ENCODE measurements around the gene GNG13. TPM values are rescaled to one million over a fixed set of nuclear protein-coding genes. Genes with fewer than 3 reads are reported as not detected.

GNG13 gene
- total RNA-seq, 1 donor from 2014 or later: not detected

GRCh38 chr16:782258-782657, 18.3 kb downstream of the GNG13 start:
- H3K36me3 ChIP-seq (ENCODE audit: control insufficient read depth, insufficient read depth, low read length): no peaks in the 10 kb centered on the region
- H3K4me3 ChIP-seq (ENCODE audit: low read depth, low read length): no peak overlapping the region
- TF ChIP-seq CTCF (IDR thresholded peaks at IDR 0.05; ENCODE audit: insufficient read depth, low read length, poor library complexity, severe bottlenecking): no peak
- H3K27me3 ChIP-seq (ENCODE audit: control insufficient read depth, insufficient read depth, low read length): peaks cover 21% of the 10 kb centered on the region
- no peak for DNase-seq (ENCODE audit: low read depth)

GRCh38 chr16:781346-782010, 19.1 kb downstream of the GNG13 start:
- no peak for DNase-seq (ENCODE audit: low read depth)
- no peak for TF ChIP-seq CTCF (IDR thresholded peaks at IDR 0.05; ENCODE audit: insufficient read depth, low read length, poor library complexity, severe bottlenecking)
- Histone ChIP-seq H3K27me3 (ENCODE audit: control insufficient read depth, insufficient read depth, low read length) (peaks cover 21% of the 10 kb centered on the region), H3K36me3 (ENCODE audit: control insufficient read depth, insufficient read depth, low read length) (no peaks in the 10 kb centered on the region), H3K4me3 (ENCODE audit: low read depth, low read length) (no peak overlapping the region)

GRCh38 chr16:780296-780695, 20.2 kb downstream of the GNG13 start:
- no peak for TF ChIP-seq CTCF (IDR thresholded peaks at IDR 0.05; ENCODE audit: insufficient read depth, low read length, poor library complexity, severe bottlenecking)
- Histone ChIP-seq H3K36me3 (ENCODE audit: control insufficient read depth, insufficient read depth, low read length) (no peaks in the 10 kb centered on the region), H3K4me3 (ENCODE audit: low read depth, low read length) (no peak overlapping the region), H3K27me3 (ENCODE audit: control insufficient read depth, insufficient read depth, low read length) (peaks cover 21% of the 10 kb centered on the region)
- DNase-seq (ENCODE audit: low read depth): no peak

- H3K36me3 ChIP-seq (ENCODE audit: control insufficient read depth, insufficient read depth, low read length): no peaks in the 10 kb centered on the region
- H3K27me3 ChIP-seq (ENCODE audit: control insufficient read depth, insufficient read depth, low read length): peaks cover 21% of the 10 kb centered on the region
- no peak overlapping the region for H3K4me3 ChIP-seq (ENCODE audit: low read depth, low read length)
- DNase-seq (ENCODE audit: low read depth): no peak
- no peak for TF ChIP-seq CTCF (IDR thresholded peaks at IDR 0.05; ENCODE audit: insufficient read depth, low read length, poor library complexity, severe bottlenecking)
Measured at GRCh38 chr16:779561-779960, 21.0 kb downstream of the GNG13 start.

- Histone ChIP-seq H3K36me3 (ENCODE audit: control insufficient read depth, insufficient read depth, low read length) (no peaks in the 10 kb centered on the region), H3K27me3 (ENCODE audit: control insufficient read depth, insufficient read depth, low read length) (peaks cover 21% of the 10 kb centered on the region), H3K4me3 (ENCODE audit: low read depth, low read length) (no peak overlapping the region)
- TF ChIP-seq CTCF (IDR thresholded peaks at IDR 0.05; ENCODE audit: insufficient read depth, low read length, poor library complexity, severe bottlenecking): no peak
- no peak for DNase-seq (ENCODE audit: low read depth)
Measured at GRCh38 chr16:778909-779527, 21.5 kb downstream of the GNG13 start.

- Histone ChIP-seq H3K27me3 (ENCODE audit: control insufficient read depth, insufficient read depth, low read length) (peaks cover 21% of the 10 kb centered on the region), H3K4me3 (ENCODE audit: low read depth, low read length) (no peak overlapping the region), H3K36me3 (ENCODE audit: control insufficient read depth, insufficient read depth, low read length) (no peaks in the 10 kb centered on the region)
- no peak for DNase-seq (ENCODE audit: low read depth)
- no peak for TF ChIP-seq CTCF (IDR thresholded peaks at IDR 0.05; ENCODE audit: insufficient read depth, low read length, poor library complexity, severe bottlenecking)
Measured at GRCh38 chr16:778447-778846, 22.1 kb downstream of the GNG13 start.

Data from kidney epithelial cell (primary cell).